ENCODE results near the gene CYFIP2.

CYFIP2 gene

DNA sequence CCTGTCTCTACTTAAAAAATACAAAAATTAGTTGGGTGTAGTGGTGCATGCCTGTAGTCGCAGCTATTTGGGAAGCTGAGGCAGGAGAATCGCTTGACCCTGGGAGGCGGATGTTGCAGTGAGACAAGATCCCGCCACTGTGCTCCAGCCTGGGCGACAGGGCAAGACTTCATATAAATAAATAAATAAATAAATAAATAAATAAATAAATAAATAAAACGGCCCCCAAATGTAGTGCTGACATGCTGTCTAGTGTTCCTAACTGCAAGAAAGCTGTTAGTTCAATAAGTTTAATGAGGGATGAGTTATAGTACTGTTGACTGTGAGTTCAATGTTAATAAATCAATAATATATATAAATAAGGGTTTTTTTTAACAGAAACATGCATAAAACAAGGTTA, 7.5 kb upstream of the CYFIP2 start (continued):
- TF ChIP-seq, protein P1, sequence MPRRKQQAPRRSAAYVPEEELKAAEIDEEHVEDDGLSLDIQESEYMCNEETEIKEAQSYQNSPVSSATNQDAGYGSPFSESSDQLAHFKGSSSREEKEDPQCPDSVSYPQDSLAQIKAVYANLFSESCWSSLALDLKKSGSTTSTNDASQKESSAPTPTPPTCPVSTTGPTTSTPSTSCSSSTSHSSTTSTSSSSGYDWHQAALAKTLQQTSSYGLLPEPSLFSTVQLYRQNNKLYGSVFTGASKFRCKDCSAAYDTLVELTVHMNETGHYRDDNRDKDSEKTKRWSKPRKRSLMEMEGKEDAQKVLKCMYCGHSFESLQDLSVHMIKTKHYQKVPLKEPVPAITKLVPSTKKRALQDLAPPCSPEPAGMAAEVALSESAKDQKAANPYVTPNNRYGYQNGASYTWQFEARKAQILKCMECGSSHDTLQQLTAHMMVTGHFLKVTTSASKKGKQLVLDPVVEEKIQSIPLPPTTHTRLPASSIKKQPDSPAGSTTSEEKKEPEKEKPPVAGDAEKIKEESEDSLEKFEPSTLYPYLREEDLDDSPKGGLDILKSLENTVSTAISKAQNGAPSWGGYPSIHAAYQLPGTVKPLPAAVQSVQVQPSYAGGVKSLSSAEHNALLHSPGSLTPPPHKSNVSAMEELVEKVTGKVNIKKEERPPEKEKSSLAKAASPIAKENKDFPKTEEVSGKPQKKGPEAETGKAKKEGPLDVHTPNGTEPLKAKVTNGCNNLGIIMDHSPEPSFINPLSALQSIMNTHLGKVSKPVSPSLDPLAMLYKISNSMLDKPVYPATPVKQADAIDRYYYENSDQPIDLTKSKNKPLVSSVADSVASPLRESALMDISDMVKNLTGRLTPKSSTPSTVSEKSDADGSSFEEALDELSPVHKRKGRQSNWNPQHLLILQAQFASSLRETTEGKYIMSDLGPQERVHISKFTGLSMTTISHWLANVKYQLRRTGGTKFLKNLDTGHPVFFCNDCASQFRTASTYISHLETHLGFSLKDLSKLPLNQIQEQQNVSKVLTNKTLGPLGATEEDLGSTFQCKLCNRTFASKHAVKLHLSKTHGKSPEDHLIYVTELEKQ (tag by site-specific recombination; IDR thresholded peaks at IDR 0.05; ENCODE audit: borderline replicate concordance), result no peak; the same call in 1 of the 2 replicates
- TF ChIP-seq SP7 (tag by site-specific recombination; IDR thresholded peaks at IDR 0.05), result no peak
- no peak for TF ChIP-seq ZNF600 (tag by site-specific recombination; IDR thresholded peaks at IDR 0.05)
- peak; percentile 32; the same call in 1 of the 2 replicates for TF ChIP-seq ZNF629 (tag by site-specific recombination; IDR thresholded peaks at IDR 0.05)
- 0 out of 2 replicates have a peak, but pooled peaks have one; percentile 22 for TF ChIP-seq ZNF292 (tag by site-specific recombination; IDR thresholded peaks at IDR 0.05; ENCODE audit: borderline replicate concordance, low read depth)
- no peak for TF ChIP-seq MYNN (tag by site-specific recombination; IDR thresholded peaks at IDR 0.05; ENCODE audit: borderline replicate concordance)
- no peak for TF ChIP-seq REPIN1 (tag by site-specific recombination; IDR thresholded peaks at IDR 0.05; ENCODE audit: low read depth)
- TF ChIP-seq ZNF112 (tag by site-specific recombination; IDR thresholded peaks at IDR 0.05), result no peak
- peak; percentile 57; the same call in 1 of the 2 replicates for TF ChIP-seq ZXDB (tag by site-specific recombination; IDR thresholded peaks at IDR 0.05)
- TF ChIP-seq ZNF791 (tag by site-specific recombination; IDR thresholded peaks at IDR 0.05), result no peak
- TF ChIP-seq ZNF2 (tag by site-specific recombination; IDR thresholded peaks at IDR 0.05), result no peak
- TF ChIP-seq ZNF558 (tag by site-specific recombination; IDR thresholded peaks at IDR 0.05), result 0 out of 2 replicates have a peak, but pooled peaks have one; percentile 59
- TF ChIP-seq KLF1 (tag by site-specific recombination; IDR thresholded peaks at IDR 0.05), result no peak
- TF ChIP-seq ZNF514 (tag by site-specific recombination; IDR thresholded peaks at IDR 0.05), result no peak
- TF ChIP-seq ZSCAN30 (tag by site-specific recombination; IDR thresholded peaks at IDR 0.05), result no peak
- no peak for TF ChIP-seq ZNF350 (tag by site-specific recombination; IDR thresholded peaks at IDR 0.05)
- no peak for TF ChIP-seq ZBTB1 (tag by site-specific recombination; IDR thresholded peaks at IDR 0.05)
- no peak for TF ChIP-seq ZNF561 (tag by site-specific recombination; IDR thresholded peaks at IDR 0.05; ENCODE audit: borderline replicate concordance)
- no peak for TF ChIP-seq OVOL3 (tag by site-specific recombination; IDR thresholded peaks at IDR 0.05)
- no peak for TF ChIP-seq ZNF549 (tag by site-specific recombination; IDR thresholded peaks at IDR 0.05)
- TF ChIP-seq, protein P2, sequence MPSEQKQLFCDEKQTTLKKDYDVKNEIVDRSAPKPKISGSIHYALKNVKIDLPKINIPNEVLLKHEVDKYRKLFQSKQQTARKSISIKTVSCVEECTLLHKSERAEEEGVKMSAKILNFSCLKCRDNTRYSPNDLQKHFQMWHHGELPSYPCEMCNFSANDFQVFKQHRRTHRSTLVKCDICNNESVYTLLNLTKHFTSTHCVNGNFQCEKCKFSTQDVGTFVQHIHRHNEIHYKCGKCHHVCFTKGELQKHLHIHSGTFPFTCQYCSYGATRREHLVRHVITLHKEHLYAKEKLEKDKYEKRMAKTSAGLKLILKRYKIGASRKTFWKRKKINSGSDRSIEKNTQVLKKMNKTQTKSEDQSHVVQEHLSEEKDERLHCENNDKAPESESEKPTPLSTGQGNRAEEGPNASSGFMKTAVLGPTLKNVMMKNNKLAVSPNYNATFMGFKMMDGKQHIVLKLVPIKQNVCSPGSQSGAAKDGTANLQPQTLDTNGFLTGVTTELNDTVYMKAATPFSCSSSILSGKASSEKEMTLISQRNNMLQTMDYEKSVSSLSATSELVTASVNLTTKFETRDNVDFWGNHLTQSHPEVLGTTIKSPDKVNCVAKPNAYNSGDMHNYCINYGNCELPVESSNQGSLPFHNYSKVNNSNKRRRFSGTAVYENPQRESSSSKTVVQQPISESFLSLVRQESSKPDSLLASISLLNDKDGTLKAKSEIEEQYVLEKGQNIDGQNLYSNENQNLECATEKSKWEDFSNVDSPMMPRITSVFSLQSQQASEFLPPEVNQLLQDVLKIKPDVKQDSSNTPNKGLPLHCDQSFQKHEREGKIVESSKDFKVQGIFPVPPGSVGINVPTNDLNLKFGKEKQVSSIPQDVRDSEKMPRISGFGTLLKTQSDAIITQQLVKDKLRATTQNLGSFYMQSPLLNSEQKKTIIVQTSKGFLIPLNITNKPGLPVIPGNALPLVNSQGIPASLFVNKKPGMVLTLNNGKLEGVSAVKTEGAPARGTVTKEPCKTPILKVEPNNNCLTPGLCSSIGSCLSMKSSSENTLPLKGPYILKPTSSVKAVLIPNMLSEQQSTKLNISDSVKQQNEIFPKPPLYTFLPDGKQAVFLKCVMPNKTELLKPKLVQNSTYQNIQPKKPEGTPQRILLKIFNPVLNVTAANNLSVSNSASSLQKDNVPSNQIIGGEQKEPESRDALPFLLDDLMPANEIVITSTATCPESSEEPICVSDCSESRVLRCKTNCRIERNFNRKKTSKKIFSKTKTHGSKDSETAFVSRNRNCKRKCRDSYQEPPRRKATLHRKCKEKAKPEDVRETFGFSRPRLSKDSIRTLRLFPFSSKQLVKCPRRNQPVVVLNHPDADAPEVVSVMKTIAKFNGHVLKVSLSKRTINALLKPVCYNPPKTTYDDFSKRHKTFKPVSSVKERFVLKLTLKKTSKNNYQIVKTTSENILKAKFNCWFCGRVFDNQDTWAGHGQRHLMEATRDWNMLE (tag by site-specific recombination; conservative IDR thresholded peaks at IDR 0.05; ENCODE audit: low read depth), result peak; percentile 85
- no peak for TF ChIP-seq IKZF3 (tag by site-specific recombination; IDR thresholded peaks at IDR 0.05)
- TF ChIP-seq ZNF510 (tag by site-specific recombination; IDR thresholded peaks at IDR 0.05; ENCODE audit: insufficient replicate concordance), result peak; percentile 38
- peak; percentile 51; the same call in 1 of the 2 replicates for TF ChIP-seq ZNF560 (tag by site-specific recombination; IDR thresholded peaks at IDR 0.05; ENCODE audit: borderline replicate concordance)
- TF ChIP-seq, protein P3, sequence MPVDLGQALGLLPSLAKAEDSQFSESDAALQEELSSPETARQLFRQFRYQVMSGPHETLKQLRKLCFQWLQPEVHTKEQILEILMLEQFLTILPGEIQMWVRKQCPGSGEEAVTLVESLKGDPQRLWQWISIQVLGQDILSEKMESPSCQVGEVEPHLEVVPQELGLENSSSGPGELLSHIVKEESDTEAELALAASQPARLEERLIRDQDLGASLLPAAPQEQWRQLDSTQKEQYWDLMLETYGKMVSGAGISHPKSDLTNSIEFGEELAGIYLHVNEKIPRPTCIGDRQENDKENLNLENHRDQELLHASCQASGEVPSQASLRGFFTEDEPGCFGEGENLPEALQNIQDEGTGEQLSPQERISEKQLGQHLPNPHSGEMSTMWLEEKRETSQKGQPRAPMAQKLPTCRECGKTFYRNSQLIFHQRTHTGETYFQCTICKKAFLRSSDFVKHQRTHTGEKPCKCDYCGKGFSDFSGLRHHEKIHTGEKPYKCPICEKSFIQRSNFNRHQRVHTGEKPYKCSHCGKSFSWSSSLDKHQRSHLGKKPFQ (tag by site-specific recombination; IDR thresholded peaks at IDR 0.05), result no peak
- TF ChIP-seq ZNF530 (tag by site-specific recombination; IDR thresholded peaks at IDR 0.05; ENCODE audit: low read depth), result no peak
- TF ChIP-seq, protein P4, sequence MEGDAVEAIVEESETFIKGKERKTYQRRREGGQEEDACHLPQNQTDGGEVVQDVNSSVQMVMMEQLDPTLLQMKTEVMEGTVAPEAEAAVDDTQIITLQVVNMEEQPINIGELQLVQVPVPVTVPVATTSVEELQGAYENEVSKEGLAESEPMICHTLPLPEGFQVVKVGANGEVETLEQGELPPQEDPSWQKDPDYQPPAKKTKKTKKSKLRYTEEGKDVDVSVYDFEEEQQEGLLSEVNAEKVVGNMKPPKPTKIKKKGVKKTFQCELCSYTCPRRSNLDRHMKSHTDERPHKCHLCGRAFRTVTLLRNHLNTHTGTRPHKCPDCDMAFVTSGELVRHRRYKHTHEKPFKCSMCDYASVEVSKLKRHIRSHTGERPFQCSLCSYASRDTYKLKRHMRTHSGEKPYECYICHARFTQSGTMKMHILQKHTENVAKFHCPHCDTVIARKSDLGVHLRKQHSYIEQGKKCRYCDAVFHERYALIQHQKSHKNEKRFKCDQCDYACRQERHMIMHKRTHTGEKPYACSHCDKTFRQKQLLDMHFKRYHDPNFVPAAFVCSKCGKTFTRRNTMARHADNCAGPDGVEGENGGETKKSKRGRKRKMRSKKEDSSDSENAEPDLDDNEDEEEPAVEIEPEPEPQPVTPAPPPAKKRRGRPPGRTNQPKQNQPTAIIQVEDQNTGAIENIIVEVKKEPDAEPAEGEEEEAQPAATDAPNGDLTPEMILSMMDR (tag by site-specific recombination; IDR thresholded peaks at IDR 0.05), result no peak
- no peak for TF ChIP-seq KLF7 (tag by site-specific recombination; IDR thresholded peaks at IDR 0.05; ENCODE audit: borderline replicate concordance)
- TF ChIP-seq ZNF701 (tag by site-specific recombination; IDR thresholded peaks at IDR 0.05), result no peak
- TF ChIP-seq ZNF555 (tag by site-specific recombination; conservative IDR thresholded peaks at IDR 0.05), result peak; percentile 81
